HepG2 (cell line): ENCODE results near the gene GATM. TPM values are rescaled to one million over a fixed set of nuclear protein-coding genes. Genes with fewer than 3 reads are reported as not detected.

Experiments used
- ATAD3A ChIP-seq: sonication (generic); formaldehyde crosslinking; IDR thresholded peaks from 2 replicates; pipeline ENCODE4 v1.4.0; 2020; ENCODE audit warnings: missing genetic modification reagents
- BRF2 ChIP-seq: sonication (generic); formaldehyde crosslinking; IDR thresholded peaks from 2 replicates; pipeline ENCODE4 v1.8.1; 2022; ENCODE audit warnings: mild to moderate bottlenecking, missing genetic modification reagents
- CEBPG ChIP-seq: IDR thresholded peaks from 2 replicates; pipeline ENCODE4 v1.6.1; 2016
- ELF1 ChIP-seq: sonication (generic); formaldehyde crosslinking; IDR thresholded peaks from 2 replicates; pipeline ENCODE4 v1.4.0; 2020; ENCODE audit warnings: missing genetic modification reagents
- GTF3A ChIP-seq: sonication (generic); formaldehyde crosslinking; conservative IDR thresholded peaks from 2 replicates; pipeline ENCODE4 v1.4.0; 2020; ENCODE audit warnings: mild to moderate bottlenecking, missing genetic modification reagents
- HDAC6 ChIP-seq: fragments of 200-600 bp; sonication (generic); IDR thresholded peaks from 2 replicates; pipeline ENCODE4 v1.7.0; 2017; ENCODE audit warnings: mild to moderate bottlenecking, antibody characterized with exemption, low read length, low read depth
- MAX ChIP-seq: IDR thresholded peaks from 2 replicates; pipeline ENCODE4 v1.6.1; 2012; ENCODE audit warnings: inconsistent platforms
- MEIS1 ChIP-seq: sonication (generic); formaldehyde crosslinking; IDR thresholded peaks from 2 replicates; pipeline ENCODE4 v1.9.0; 2021; ENCODE audit warnings: mild to moderate bottlenecking, missing genetic modification reagents, moderate library complexity, borderline replicate concordance
- NR2F6 ChIP-seq, 2 experiments: IDR thresholded peaks; 2 replicates each; pipeline ENCODE4 v1.6.1; 2016; ENCODE audit warnings: antibody characterized with exemption in 1 of 2, mild to moderate bottlenecking in 1 of 2
- RFX1 ChIP-seq: fragments of 450-650 bp; IDR thresholded peaks from 2 replicates; pipeline ENCODE4 v1.6.1; 2017
- SIX4 ChIP-seq: sonication (generic); formaldehyde crosslinking; IDR thresholded peaks from 2 replicates; pipeline ENCODE4 v1.4.0; 2020; ENCODE audit warnings: missing genetic modification reagents
- U2AF1 ChIP-seq: fragments of 200-400 bp; formaldehyde crosslinking; optimal IDR thresholded peaks from 2 replicates; pipeline ENCODE3; 2017; ENCODE audit warnings: mild to moderate bottlenecking, low read depth, low read length
- ZBTB46 ChIP-seq: sonication (generic); formaldehyde crosslinking; IDR thresholded peaks from 2 replicates; pipeline ENCODE4 v1.4.0; 2020; ENCODE audit warnings: mild to moderate bottlenecking, missing genetic modification reagents, borderline replicate concordance
- ZNF143 ChIP-seq: sonication (generic); formaldehyde crosslinking; IDR thresholded peaks from 2 replicates; pipeline ENCODE4 v1.4.0; 2020; ENCODE audit warnings: missing genetic modification reagents
- ZNF263 ChIP-seq: sonication (generic); formaldehyde crosslinking; IDR thresholded peaks from 2 replicates; pipeline ENCODE4 v1.4.0; 2020; ENCODE audit warnings: missing genetic modification reagents
- ZNF274 ChIP-seq: sonication (generic); formaldehyde crosslinking; IDR thresholded peaks from 2 replicates; pipeline ENCODE4 v1.5.1; 2020; ENCODE audit warnings: mild to moderate bottlenecking, missing genetic modification reagents
- ZNF296 ChIP-seq: sonication (generic); formaldehyde crosslinking; conservative IDR thresholded peaks from 2 replicates; pipeline ENCODE4 v1.5.0; 2020; ENCODE audit warnings: mild to moderate bottlenecking, missing genetic modification reagents
- ZNF317 ChIP-seq: sonication (generic); formaldehyde crosslinking; IDR thresholded peaks from 2 replicates; pipeline ENCODE4 v1.5.0; 2020; ENCODE audit warnings: mild to moderate bottlenecking, missing genetic modification reagents
- ZNF318 ChIP-seq: sonication (generic); formaldehyde crosslinking; IDR thresholded peaks from 2 replicates; pipeline ENCODE4 v1.4.0; 2020; ENCODE audit warnings: mild to moderate bottlenecking, missing genetic modification reagents
- polyA plus RNA-seq, 8 experiments: library from polyadenylated mRNA; depleted of rRNA in 3 of 8; stranded (reverse) in 7 of 8; unstranded in 1 of 8; fragments of >200 nt; fragmentation: Illumina TruSeq in 4 of 8; extraction: Trizol in 4 of 8; gene quantifications; 2 replicates each; pipeline versions ENCODE4 v1.2.1 to v1.2.3, GENCODE V29; 2011 to 2016; ENCODE audit warnings: low read depth in 4 of 8, missing spikeins in 1 of 8, mixed read lengths in 1 of 8; ENCODE audit not compliant: insufficient read depth in 1 of 8
- total RNA-seq, 5 experiments: library from RNA; depleted of rRNA; stranded (reverse); fragments of >200 nt; fragmentation: Illumina TruSeq; extraction: Trizol; gene quantifications; 2 replicates each; pipeline ENCODE4 v1.2.3, GENCODE V29; 2016; ENCODE audit warnings: low read depth in 1 of 5

The GATM gene
- total and polyA plus RNA-seq, 2 of the 13 experiments (the other 11 are each of a cell fraction or from before 2014, with no cell fraction given) = 2.1 to 16.8 TPM

GRCh38 chr15:45387380-45388007, 9.2 kb upstream of the GATM start (continued):
- TF ChIP-seq ZBTB46 = no peak
- TF ChIP-seq RFX1 = no peak
- TF ChIP-seq MAX = 0 out of 2 replicates have a peak, but pooled peaks have one; percentile 17
- TF ChIP-seq ZNF317 (CRISPR knock-in tag) = no peak
- peak; percentile 92 for TF ChIP-seq CEBPG (CRISPR knock-in tag)
- TF ChIP-seq ZNF318 (CRISPR knock-in tag) = no peak
- TF ChIP-seq SIX4 (CRISPR knock-in tag) = no peak
- no peak for TF ChIP-seq ELF1 (CRISPR knock-in tag)
- peak; percentile 77 for TF ChIP-seq NR2F6 (IDR thresholded peaks at IDR 0.05)
- peak; percentile 69 for TF ChIP-seq NR2F6 (CRISPR knock-in tag; IDR thresholded peaks at IDR 0.05)
- no peak for TF ChIP-seq ZNF296
- no peak for TF ChIP-seq MEIS1
- TF ChIP-seq BRF2 (CRISPR knock-in tag) = no peak
- TF ChIP-seq U2AF1 = no peak
- TF ChIP-seq ZNF263 (CRISPR knock-in tag) = no peak
- TF ChIP-seq GTF3A (CRISPR knock-in tag) = no peak
- TF ChIP-seq ZNF274 (CRISPR knock-in tag) = no peak
- no peak for TF ChIP-seq ZNF143
- no peak for TF ChIP-seq ATAD3A
- no peak for TF ChIP-seq HDAC6
